Measurements from ENCODE around the gene ME2. TPM values are rescaled to one million over a fixed set of nuclear protein-coding genes. Genes with fewer than 3 reads are reported as not detected.

Gene ME2
- total and polyA plus RNA-seq, 2 donors (not counting 1 experiment from before 2014, with no cell fraction given) = 28.4 to 57.8 TPM

DNA sequence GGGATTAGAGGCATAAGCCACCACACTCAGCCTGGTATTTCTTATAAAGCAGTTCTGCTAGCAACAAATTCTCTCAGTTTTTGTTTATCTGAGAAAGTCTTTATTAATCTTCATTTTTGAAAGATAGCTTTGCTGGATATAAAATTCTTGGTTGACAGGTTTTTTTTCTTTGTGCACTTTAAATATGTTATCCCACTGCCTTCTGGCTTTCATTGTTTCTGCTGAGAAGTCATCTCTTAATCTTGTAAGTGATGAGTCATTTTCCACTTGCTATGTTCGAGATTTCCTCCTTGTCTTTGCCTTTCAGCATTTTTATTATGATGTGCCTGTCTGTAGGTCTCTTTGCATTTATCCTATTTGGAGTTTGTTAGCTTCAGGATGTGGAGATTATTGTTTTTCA, 83.1 kb downstream of the ME2 start:
- Histone ChIP-seq H4K20me1 (ENCODE audit: control insufficient read depth, insufficient read depth, low read length, poor library complexity, severe bottlenecking) (no peaks in the 10 kb centered on the region), H3K27ac (ENCODE audit: low read length in 2 of 2) (no peak overlapping the region), H3K9me3 (ENCODE audit: control extremely low read depth in 1 of 3, control insufficient read depth in 2 of 3, insufficient read depth in 1 of 3, low read length in 2 of 3) (peaks cover 6 to 25% (median 24%) of the 10 kb centered on the region in 3 donors), H3K4me1 (ENCODE audit: control insufficient read depth in 2 of 2, insufficient read depth in 2 of 2, low read length in 2 of 2) (no peaks in the 10 kb centered on the region), H3K79me2 (ENCODE audit: control insufficient read depth, insufficient read depth, low read length) (no peaks in the 10 kb centered on the region), H3K36me3 (replicated peaks in 1 of 2; ENCODE audit: control extremely low read depth in 1 of 2, control insufficient read depth in 1 of 2, extremely low read depth in 1 of 2, insufficient read depth in 2 of 2, low read length in 1 of 2) (no peaks in the 10 kb centered on the region), H3K9ac (ENCODE audit: low read length) (no peak overlapping the region), H2AFZ (ENCODE audit: insufficient read depth, low read depth, low read length, poor library complexity, severe bottlenecking) (no peak overlapping the region), H3K4me3 (ENCODE audit: control extremely low read depth in 1 of 5, extremely low read depth in 1 of 5, insufficient read depth in 1 of 5, low read depth in 2 of 5, low read length in 4 of 5) (no peak overlapping the region), H3K27me3 (replicated peaks in 1 of 4; ENCODE audit: control extremely low read depth in 1 of 4, control insufficient read depth in 3 of 4, insufficient read depth in 4 of 4, low read length in 3 of 4) (peaks cover 0 to 2% (median 0%) of the 10 kb centered on the region in 4 experiments), H3K4me2 (replicated peaks; ENCODE audit: low read depth, low read length, poor library complexity, severe bottlenecking) (no peak overlapping the region)
- ChIA-PET CTCF (no interaction called here), POLR2A (no interaction called here)
- ATAC-seq (ENCODE audit: low read depth) (no peak), DNase-seq (peak; percentile 8)
- H3K9me3 Mint-ChIP-seq (ENCODE audit: insufficient read depth) = peaks cover 9% of the 10 kb centered on the region
- no CpG with 5 or more reads among the region's 1 CpG for WGBS (ENCODE audit: insufficient coverage)
- H3K27ac Mint-ChIP-seq = no peak overlapping the region
- H3K27me3 Mint-ChIP-seq = no peaks in the 10 kb centered on the region
- no peak for TF ChIP-seq EZH2 (IDR thresholded peaks at IDR 0.05; ENCODE audit: borderline replicate concordance, insufficient read depth, low read depth, low read length, poor library complexity, severe bottlenecking)
- TF ChIP-seq, protein P1, sequence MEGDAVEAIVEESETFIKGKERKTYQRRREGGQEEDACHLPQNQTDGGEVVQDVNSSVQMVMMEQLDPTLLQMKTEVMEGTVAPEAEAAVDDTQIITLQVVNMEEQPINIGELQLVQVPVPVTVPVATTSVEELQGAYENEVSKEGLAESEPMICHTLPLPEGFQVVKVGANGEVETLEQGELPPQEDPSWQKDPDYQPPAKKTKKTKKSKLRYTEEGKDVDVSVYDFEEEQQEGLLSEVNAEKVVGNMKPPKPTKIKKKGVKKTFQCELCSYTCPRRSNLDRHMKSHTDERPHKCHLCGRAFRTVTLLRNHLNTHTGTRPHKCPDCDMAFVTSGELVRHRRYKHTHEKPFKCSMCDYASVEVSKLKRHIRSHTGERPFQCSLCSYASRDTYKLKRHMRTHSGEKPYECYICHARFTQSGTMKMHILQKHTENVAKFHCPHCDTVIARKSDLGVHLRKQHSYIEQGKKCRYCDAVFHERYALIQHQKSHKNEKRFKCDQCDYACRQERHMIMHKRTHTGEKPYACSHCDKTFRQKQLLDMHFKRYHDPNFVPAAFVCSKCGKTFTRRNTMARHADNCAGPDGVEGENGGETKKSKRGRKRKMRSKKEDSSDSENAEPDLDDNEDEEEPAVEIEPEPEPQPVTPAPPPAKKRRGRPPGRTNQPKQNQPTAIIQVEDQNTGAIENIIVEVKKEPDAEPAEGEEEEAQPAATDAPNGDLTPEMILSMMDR (IDR thresholded peaks at IDR 0.05) = no peak
- no peak overlapping the region for H3K4me3 Mint-ChIP-seq
- no peaks in the 10 kb centered on the region for H3K4me1 Mint-ChIP-seq
- intact Hi-C loops (cut with micrococcal nuclease) = no loop called here

All from B cell (primary cell).